Stomach (tissue), 4 donors: ENCODE results near the gene ZNF438.

Experiments used
- CTCF ChIP-seq, 7 experiments: fragments of 450-650 bp in 4 of 7; fragments of 200-600 bp in 3 of 7; sonication (generic) in 3 of 7; IDR thresholded peaks; one replicate each; pipeline ENCODE4 v1.5.1; 2016 to 2019; ENCODE audit warnings: antibody characterized with exemption in 7 of 7, control low read depth in 2 of 7, mild to moderate bottlenecking in 1 of 7
- POLR2A ChIP-seq, 4 donors: fragments of 450-650 bp; IDR thresholded peaks; one replicate each; pipeline ENCODE4 v1.6.1; 2016; ENCODE audit warnings: antibody characterized with exemption in 4 of 4, control low read depth in 2 of 4, mild to moderate bottlenecking in 1 of 4, moderate library complexity in 1 of 4

- TF ChIP-seq POLR2A (IDR thresholded peaks at IDR 0.05) (no peak), CTCF (IDR thresholded peaks at IDR 0.05) (no peak)
Measured at GRCh38 chr10:30918651-30919050, 113.0 kb downstream of the ZNF438 start.
